Caco-2 (cell line): ENCODE results near the gene NPAS4. TPM values are rescaled to one million over a fixed set of nuclear protein-coding genes. Genes with fewer than 3 reads are reported as not detected.
"Not testable (repeated sequence)": the region's sequence is repeated elsewhere in the genome, so short reads cannot be mapped to it uniquely, and the experiment has no call there.

ENCODE experiments used
- BruUV-seq: library from RNA; stranded (reverse); fragments of 400-500 nt; replicated peaks from 2 replicates; lab custom pipeline; 2021; lab: Mats Ljungman, UMichigan
- CTCF ChIA-PET: fragments of 300-600 bp; sonication (Branson Sonifier 250); formaldehyde crosslinking; loops from one replicate; lab custom pipeline; 2022; ENCODE audit warnings: antibody characterized with exemption; lab: Charles Lee
- POLR2A ChIA-PET: fragments of 300-600 bp; sonication (Branson Sonifier 250); formaldehyde crosslinking; loops from one replicate; lab custom pipeline; 2022; ENCODE audit warnings: antibody characterized with exemption; lab: Charles Lee
- DNase-seq, 2 experiments: peaks; one replicate each; pipeline versions ENCODE4 v3.0.0 to v3.0.0-alpha.2; 2020 to 2022
- H3K27me3 ChIP-seq: replicated peaks from 2 replicates; pipeline ENCODE4 v1.6.0; 2011; ENCODE audit warnings: low read length; ENCODE audit not compliant: control insufficient read depth, insufficient read depth
- H3K36me3 ChIP-seq: 2 replicates; pipeline ENCODE4 v1.5.1; 2011; ENCODE audit warnings: low read length; ENCODE audit not compliant: control insufficient read depth, insufficient read depth
- H3K4me1 ChIP-seq: fragments of 250-450 bp; sonication (Bioruptor Pico); 2 replicates; pipeline ENCODE4 v1.5.1; 2020; ENCODE audit warnings: mild to moderate bottlenecking
- H3K4me3 ChIP-seq: 2 replicates; pipeline ENCODE4 v1.5.1; 2011; ENCODE audit warnings: low read depth, mild to moderate bottlenecking, control low read depth, low read length
- H3K9me3 ChIP-seq: fragments of 250-450 bp; sonication (Bioruptor Pico); 2 replicates; pipeline ENCODE4 v1.5.1; 2020; ENCODE audit warnings: mild to moderate bottlenecking, moderate library complexity
- H3K27ac Mint-ChIP-seq: one replicate; pipeline ENCODE4 v1.8.0; 2022; ENCODE audit warnings: mixed read lengths; ENCODE audit not compliant: unreplicated experiment
- H3K27me3 Mint-ChIP-seq: one replicate; pipeline ENCODE4 v1.8.0; 2022; ENCODE audit warnings: mixed read lengths; ENCODE audit not compliant: insufficient read depth, unreplicated experiment
- H3K36me3 Mint-ChIP-seq: one replicate; pipeline ENCODE4 v1.8.0; 2022; ENCODE audit warnings: mild to moderate bottlenecking, mixed read lengths; ENCODE audit not compliant: insufficient read depth, unreplicated experiment
- H3K4me1 Mint-ChIP-seq: one replicate; pipeline ENCODE4 v1.8.0; 2022; ENCODE audit warnings: low read depth, mixed read lengths; ENCODE audit not compliant: unreplicated experiment
- H3K4me3 Mint-ChIP-seq: one replicate; pipeline ENCODE4 v1.8.0; 2022; ENCODE audit warnings: mild to moderate bottlenecking, moderate library complexity, mixed read lengths; ENCODE audit not compliant: unreplicated experiment
- H3K9me3 Mint-ChIP-seq: one replicate; pipeline ENCODE4 v1.8.0; 2022; ENCODE audit warnings: mixed read lengths; ENCODE audit not compliant: unreplicated experiment
- CTCF ChIP-seq, 2 experiments: fragments of 200-600 bp in 1 of 2; IDR thresholded peaks; 1 replicate in 1 of 2; 2 replicates in 1 of 2; pipeline versions ENCODE4 v1.5.1 to v1.8.0; 2011 to 2022; ENCODE audit warnings: antibody characterized with exemption in 1 of 2, control low read depth in 1 of 2, inconsistent platforms in 1 of 2, low read depth in 1 of 2, low read length in 1 of 2, mild to moderate bottlenecking in 1 of 2, moderate library complexity in 1 of 2; ENCODE audit not compliant: insufficient read depth in 1 of 2, severe bottlenecking in 1 of 2, unreplicated experiment in 1 of 2
- intact Hi-C: fragments of 100-400 bp; cut with micrococcal nuclease; formaldehyde crosslinking; loops from one replicate; pipeline ENCODE4 v1.10.0; 2022; ENCODE audit not compliant: unreplicated experiment
- total RNA-seq: library from RNA; stranded (reverse); gene quantifications from 2 replicates; pipeline ENCODE4 v1.2.3, GENCODE V29; 2022

The NPAS4 gene
- total RNA-seq, 1 experiment from 2014 or later, result not detected

GRCh38 chr11:66462010-66462409 is 41.2 kb downstream of the NPAS4 start:
- Mint-ChIP-seq H3K9me3 (peaks cover 17% of the 10 kb centered on the region), H3K4me3 (no peak overlapping the region), H3K4me1 (peaks cover 24% of the 10 kb centered on the region), H3K36me3 (peaks cover 6% of the 10 kb centered on the region), H3K27me3 (no peaks in the 10 kb centered on the region), H3K27ac (no peak overlapping the region)
- CTCF ChIA-PET, result interaction anchor here (0.9 kb wide), 1 partner anchor 23 kb away, joined by 4 read pairs; the partner anchor contains the start of gene MRPL11
- TF ChIP-seq CTCF (IDR thresholded peaks at IDR 0.05; ENCODE audit: insufficient read depth in 1 of 2, low read depth in 1 of 2, low read length in 1 of 2, severe bottlenecking in 1 of 2, unreplicated experiment in 1 of 2), result no peak
- DNase-seq, result no peak
- Histone ChIP-seq H3K9me3 (peaks cover 4% of the 10 kb centered on the region; the same call in 1 of the 2 replicates), H3K27me3 (no peaks in the 10 kb centered on the region), H3K4me1 (peaks cover 22% of the 10 kb centered on the region), H3K36me3 (no peaks in the 10 kb centered on the region), H3K4me3 (no peak overlapping the region)
- intact Hi-C loops, result no loop called here
- POLR2A ChIA-PET, result no interaction called here
- no TSS peak for BruUV-seq

- POLR2A ChIA-PET, result no interaction called here
- intact Hi-C loops, result no loop called here
- Mint-ChIP-seq H3K27ac (no peak overlapping the region), H3K27me3 (no peaks in the 10 kb centered on the region), H3K4me1 (peaks cover 30% of the 10 kb centered on the region), H3K36me3 (peaks cover 6% of the 10 kb centered on the region), H3K4me3 (no peak overlapping the region), H3K9me3 (peaks cover 17% of the 10 kb centered on the region)
- CTCF ChIA-PET, result interaction anchor here (1.2 kb wide), 1 partner anchor 24 kb away, joined by 4 read pairs; the partner anchor contains the start of gene MRPL11
- Histone ChIP-seq H3K4me3 (no peak overlapping the region), H3K4me1 (peaks cover 28% of the 10 kb centered on the region), H3K27me3 (no peaks in the 10 kb centered on the region), H3K9me3 (peaks cover 4% of the 10 kb centered on the region; the same call in 1 of the 2 replicates), H3K36me3 (no peaks in the 10 kb centered on the region)
- TF ChIP-seq CTCF (IDR thresholded peaks at IDR 0.05; ENCODE audit: insufficient read depth in 1 of 2, low read depth in 1 of 2, low read length in 1 of 2, severe bottlenecking in 1 of 2, unreplicated experiment in 1 of 2), result no peak
- BruUV-seq, result no TSS peak
- DNase-seq, result no peak
Measured at GRCh38 chr11:66462911-66463310, 42.1 kb downstream of the NPAS4 start.

- H3K27ac Mint-ChIP-seq, H3K27me3 ChIP-seq, BruUV-seq, H3K9me3 ChIP-seq, H3K36me3 ChIP-seq, H3K4me3 ChIP-seq, DNase-seq, H3K4me3 Mint-ChIP-seq, H3K36me3 Mint-ChIP-seq, intact Hi-C loops, H3K27me3 Mint-ChIP-seq: not testable (repeated sequence)
- H3K9me3 Mint-ChIP-seq, result peaks cover 17% of the 10 kb centered on the region
- H3K4me1 ChIP-seq, result peaks cover 25% of the 10 kb centered on the region
- CTCF ChIA-PET, result interaction anchor here (0.7 kb wide), 1 partner anchor 211 kb away, joined by 4 read pairs; no protein-coding TSS in a partner anchor
- POLR2A ChIA-PET, result interaction anchor here (3.1 kb wide), 1 partner anchor 15 kb away, joined by 98 read pairs; the partner anchor contains the start of gene DPP3
- H3K4me1 Mint-ChIP-seq, result peaks cover 22% of the 10 kb centered on the region
Measured at GRCh38 chr11:66464116-66464515, 43.3 kb downstream of the NPAS4 start.
